Measurements from ENCODE around the gene UCN.

GRCh38 chr2:27258051-27258450, 50.2 kb downstream of the UCN start:
- TF ChIP-seq CTCF (IDR thresholded peaks at IDR 0.05) = no peak
- TF ChIP-seq POLR2A (IDR thresholded peaks at IDR 0.05) = no peak

All from right lobe of liver (tissue), 4 donors.